Mucosa of descending colon (tissue), 3 donors: ENCODE results near the gene PPP1R16B. TPM values are rescaled to one million over a fixed set of nuclear protein-coding genes. Genes with fewer than 3 reads are reported as not detected.

Experiments used
- ATAC-seq: fragments of 200-7000 bp; cut with Tn5 transposase; one replicate; pipeline ENCODE4 v1.9.1; 2020; ENCODE audit warnings: mild to moderate bottlenecking, moderate library complexity
- DNase-seq, 3 donors: peaks; one replicate each; pipeline ENCODE4 v3.0.0-alpha.2; 2020
- H3K36me3 ChIP-seq: fragments of 200-600 bp; one replicate; pipeline ENCODE4 v1.8.0; 2021; ENCODE audit warnings: low read depth, mild to moderate bottlenecking
- H3K4me1 ChIP-seq: fragments of 200-600 bp; one replicate; pipeline ENCODE4 v1.8.0; 2021; ENCODE audit warnings: low read depth, mild to moderate bottlenecking
- H3K4me3 ChIP-seq: fragments of 200-600 bp; one replicate; pipeline ENCODE4 v1.8.0; 2021; ENCODE audit warnings: mild to moderate bottlenecking
- H3K9me3 ChIP-seq: fragments of 200-600 bp; one replicate; pipeline ENCODE4 v1.8.0; 2021; ENCODE audit warnings: mild to moderate bottlenecking
- intact Hi-C, 2 donors: fragments of 100-400 bp; cut with DNase I in 1 of 2; cut with micrococcal nuclease in 1 of 2; formaldehyde crosslinking; loops; one replicate each; pipeline versions ENCODE4 v1.11.0 to v1.11.1; 2022; cut with DNase I, micrococcal nuclease
- total RNA-seq, 3 donors: library from RNA; stranded (reverse); fragmentation: NEBNext Ultra II Directional in 2 of 3; extraction: Animal tissue kit (Norgen Biotek cat#: 25700) in 2 of 3; gene quantifications; one replicate each; pipeline versions ENCODE4 v1.2.1 to v1.2.4, GENCODE V29; 2021 to 2023
- TF ChIP-seq, protein P1 (sequence below): fragments of 200-600 bp; IDR thresholded peaks from one replicate; pipeline ENCODE4 v1.8.0; 2022; ENCODE audit warnings: antibody characterized with exemption, mild to moderate bottlenecking
- donor health status: DM: no; HTN: no; CAD: no; lungs with moderate emphysema.
- donor health status: DM: no; HTN: no; CAD: no.
- donor health status: DM: no; HTN: yes; CAD: no.

Gene PPP1R16B
- total RNA-seq, 3 donors from 2014 or later: 4.4 to 5.6 (median 4.4) TPM

DNA sequence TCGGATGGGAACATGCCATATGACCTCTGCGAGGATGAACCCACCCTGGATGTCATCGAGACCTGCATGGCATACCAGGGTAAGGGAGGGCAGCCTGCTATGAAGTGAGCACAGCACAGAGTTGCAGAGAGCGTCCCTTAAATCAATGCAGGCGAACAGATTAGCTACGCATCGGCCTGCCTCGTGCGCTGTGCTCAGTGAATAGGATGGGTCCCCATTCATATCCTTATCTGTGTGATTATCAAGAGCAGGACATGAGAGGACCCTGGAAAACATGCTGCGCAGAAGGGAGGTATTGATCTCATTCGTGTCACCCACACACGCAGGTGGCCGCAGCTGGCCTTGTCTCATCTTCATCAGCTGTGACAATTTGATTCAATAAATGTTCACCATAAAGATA, 95.1 kb downstream of the PPP1R16B start:
- Histone ChIP-seq H3K4me1 (no peaks in the 10 kb centered on the region), H3K36me3 (no peaks in the 10 kb centered on the region), H3K9me3 (peaks cover 3% of the 10 kb centered on the region), H3K4me3 (no peak overlapping the region)
- TF ChIP-seq, protein P1, sequence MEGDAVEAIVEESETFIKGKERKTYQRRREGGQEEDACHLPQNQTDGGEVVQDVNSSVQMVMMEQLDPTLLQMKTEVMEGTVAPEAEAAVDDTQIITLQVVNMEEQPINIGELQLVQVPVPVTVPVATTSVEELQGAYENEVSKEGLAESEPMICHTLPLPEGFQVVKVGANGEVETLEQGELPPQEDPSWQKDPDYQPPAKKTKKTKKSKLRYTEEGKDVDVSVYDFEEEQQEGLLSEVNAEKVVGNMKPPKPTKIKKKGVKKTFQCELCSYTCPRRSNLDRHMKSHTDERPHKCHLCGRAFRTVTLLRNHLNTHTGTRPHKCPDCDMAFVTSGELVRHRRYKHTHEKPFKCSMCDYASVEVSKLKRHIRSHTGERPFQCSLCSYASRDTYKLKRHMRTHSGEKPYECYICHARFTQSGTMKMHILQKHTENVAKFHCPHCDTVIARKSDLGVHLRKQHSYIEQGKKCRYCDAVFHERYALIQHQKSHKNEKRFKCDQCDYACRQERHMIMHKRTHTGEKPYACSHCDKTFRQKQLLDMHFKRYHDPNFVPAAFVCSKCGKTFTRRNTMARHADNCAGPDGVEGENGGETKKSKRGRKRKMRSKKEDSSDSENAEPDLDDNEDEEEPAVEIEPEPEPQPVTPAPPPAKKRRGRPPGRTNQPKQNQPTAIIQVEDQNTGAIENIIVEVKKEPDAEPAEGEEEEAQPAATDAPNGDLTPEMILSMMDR: no peak
- intact Hi-C loops: no loop called here
- DNase-seq (no peak), ATAC-seq (no peak)

DNA sequence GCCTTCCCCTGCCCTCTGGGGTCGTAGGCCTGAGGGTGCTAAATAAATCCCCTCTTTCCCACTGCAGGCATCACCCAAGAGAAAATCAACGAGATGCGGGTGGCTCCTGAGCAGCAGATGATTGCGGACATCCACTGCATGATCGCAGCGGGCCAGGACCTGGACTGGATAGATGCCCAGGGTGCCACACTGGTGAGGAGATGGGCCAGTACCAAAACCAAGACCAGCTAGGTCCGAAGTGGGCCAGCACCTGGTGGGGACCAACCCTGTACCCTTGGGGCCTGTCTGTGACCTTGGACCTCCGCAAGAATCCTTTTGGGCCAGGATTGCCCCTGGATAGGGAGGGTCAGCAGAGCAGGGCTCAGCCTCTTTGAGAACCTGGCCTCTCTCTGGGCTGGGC, 97.1 kb downstream of the PPP1R16B start:
- no peak for DNase-seq
- TF ChIP-seq, protein P1: no peak
- no peaks in the 10 kb centered on the region for H3K36me3 ChIP-seq
- no peak for ATAC-seq
- intact Hi-C loops: no loop called here
- no peak overlapping the region for H3K4me3 ChIP-seq
- no peaks in the 10 kb centered on the region for H3K4me1 ChIP-seq
- H3K9me3 ChIP-seq: peaks cover 3% of the 10 kb centered on the region

DNA sequence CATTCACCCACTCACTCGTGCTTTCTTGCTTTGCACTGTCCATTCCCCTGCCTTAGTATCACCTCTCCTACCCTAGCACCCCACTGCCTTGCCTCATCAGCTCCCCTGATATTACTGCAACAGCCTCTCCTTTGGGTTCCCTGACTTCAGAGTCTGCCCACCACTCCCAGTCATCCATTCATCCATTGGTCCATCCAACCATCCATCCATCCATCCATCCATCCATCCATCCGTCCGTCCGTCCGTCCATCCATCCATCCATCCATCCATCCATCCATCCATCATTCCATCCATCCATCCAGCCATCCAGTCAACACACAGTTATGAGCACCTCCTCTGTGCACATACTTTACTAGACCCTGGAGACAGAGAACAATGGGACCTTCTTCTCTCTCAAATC, 97.8 kb downstream of the PPP1R16B start:
- Histone ChIP-seq H3K4me1 (no peaks in the 10 kb centered on the region), H3K4me3 (no peak overlapping the region), H3K9me3 (peaks cover 3% of the 10 kb centered on the region), H3K36me3 (no peaks in the 10 kb centered on the region)
- ATAC-seq (no peak), DNase-seq (no peak)
- TF ChIP-seq, protein P1: no peak
- intact Hi-C loops: no loop called here

DNA sequence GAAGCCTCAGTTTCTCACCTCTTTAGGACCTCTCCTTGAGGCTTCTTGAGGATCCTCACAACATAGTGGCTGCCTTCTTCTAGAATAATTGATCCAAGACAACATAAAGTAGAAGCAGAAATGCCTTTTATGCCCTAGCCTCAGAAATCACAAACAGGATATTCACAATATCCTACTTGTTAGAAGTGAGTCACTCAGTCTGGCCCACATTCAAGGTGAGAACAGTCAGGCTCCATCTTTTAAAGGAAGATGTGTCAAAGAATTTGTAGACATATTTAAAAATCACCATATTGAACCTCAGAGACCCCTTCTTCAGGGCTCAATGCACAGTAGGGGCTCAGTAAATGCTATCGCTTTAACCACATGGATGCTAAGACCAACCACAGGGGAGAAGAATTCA, 99.9 kb downstream of the PPP1R16B start:
- H3K4me1 ChIP-seq: no peaks in the 10 kb centered on the region
- H3K9me3 ChIP-seq: peaks cover 3% of the 10 kb centered on the region
- intact Hi-C loops: no loop called here
- ATAC-seq: no peak
- TF ChIP-seq, protein P1: no peak
- H3K36me3 ChIP-seq: no peaks in the 10 kb centered on the region
- DNase-seq: no peak
- H3K4me3 ChIP-seq: no peak overlapping the region

DNA sequence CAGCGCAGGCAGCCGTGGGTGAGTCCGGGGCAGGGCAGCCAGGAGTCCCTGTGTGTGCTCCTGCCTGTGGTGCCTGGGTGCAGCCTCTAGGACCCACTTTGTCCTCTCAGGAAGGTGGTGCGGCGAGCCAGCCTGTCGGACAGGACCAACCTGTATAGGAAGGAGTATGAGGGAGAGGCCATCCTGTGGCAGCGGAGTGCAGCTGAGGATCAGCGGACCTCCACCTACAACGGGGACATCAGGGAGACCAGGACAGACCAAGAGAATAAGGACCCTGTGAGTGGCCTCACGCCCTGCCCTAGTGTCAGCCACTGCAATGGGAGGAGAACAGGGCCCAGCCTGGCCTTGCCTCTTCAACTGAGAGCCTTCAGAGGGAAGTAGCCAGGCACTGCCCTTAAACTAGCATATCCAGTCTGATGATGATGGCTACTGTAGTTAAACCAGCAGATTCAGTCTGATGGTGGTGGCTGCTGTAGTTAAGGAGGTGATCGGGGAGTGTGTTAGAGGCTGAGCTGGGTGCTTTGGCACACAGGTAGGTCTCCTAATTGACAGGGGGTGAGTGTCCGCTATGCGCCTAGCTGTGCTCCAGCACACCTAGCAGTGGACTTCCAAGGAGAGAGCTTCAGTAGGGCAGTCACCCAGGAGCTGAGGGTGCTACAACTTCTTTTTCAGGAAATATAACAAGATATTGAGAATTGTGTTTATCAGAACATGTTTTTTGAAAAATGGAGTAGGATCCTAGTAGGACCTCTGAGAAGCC, 102.6 kb downstream of the PPP1R16B start:
- intact Hi-C loops: no loop called here
- Histone ChIP-seq H3K9me3 (peaks cover 3% of the 10 kb centered on the region), H3K4me1 (no peaks in the 10 kb centered on the region), H3K36me3 (no peaks in the 10 kb centered on the region), H3K4me3 (no peak overlapping the region)
- ATAC-seq (no peak), DNase-seq (no peak)
- TF ChIP-seq, protein P1: no peak
